HepG2 (cell line): ENCODE data around the gene SP140L. TPM values are rescaled to one million over a fixed set of nuclear protein-coding genes. Genes with fewer than 3 reads are reported as not detected.
A peak's percentile ranks its signal among the peaks of the same experiment; 100 is the strongest.

ENCODE experiments used
- CAMTA2 ChIP-seq: sonication (generic); formaldehyde crosslinking; IDR thresholded peaks from 2 replicates; pipeline ENCODE4 v1.4.0; 2020; ENCODE audit warnings: mild to moderate bottlenecking, missing genetic modification reagents, borderline replicate concordance
- CTCF ChIP-seq: sonication (generic); formaldehyde crosslinking; IDR thresholded peaks from 2 replicates; pipeline ENCODE4 v1.5.0; 2020; ENCODE audit warnings: mild to moderate bottlenecking, missing genetic modification reagents, moderate library complexity
- PHF20 ChIP-seq: sonication (generic); formaldehyde crosslinking; IDR thresholded peaks from 2 replicates; pipeline ENCODE4 v1.5.0; 2020; ENCODE audit warnings: mild to moderate bottlenecking, missing genetic modification reagents
- SAFB2 ChIP-seq: sonication (generic); formaldehyde crosslinking; IDR thresholded peaks from 2 replicates; pipeline ENCODE4 v1.5.1; 2020; ENCODE audit warnings: missing genetic modification reagents, low read depth, mild to moderate bottlenecking, borderline replicate concordance
- STAG1 ChIP-seq: sonication (generic); formaldehyde crosslinking; IDR thresholded peaks from 2 replicates; pipeline ENCODE4 v1.4.0; 2020; ENCODE audit warnings: missing genetic modification reagents
- STAT5B ChIP-seq: sonication (generic); formaldehyde crosslinking; IDR thresholded peaks from 2 replicates; pipeline ENCODE4 v1.4.0; 2020; ENCODE audit warnings: missing genetic modification reagents
- THAP11 ChIP-seq: IDR thresholded peaks from 2 replicates; pipeline ENCODE4 v1.6.1; 2016; ENCODE audit warnings: missing biosample characterization, missing genetic modification reagents
- ZBTB4 ChIP-seq: sonication (generic); formaldehyde crosslinking; IDR thresholded peaks from 2 replicates; pipeline ENCODE4 v1.4.0; 2020; ENCODE audit warnings: missing genetic modification reagents, mild to moderate bottlenecking, borderline replicate concordance
- ZNF260 ChIP-seq: sonication (generic); formaldehyde crosslinking; IDR thresholded peaks from 2 replicates; pipeline ENCODE4 v1.4.0; 2020; ENCODE audit warnings: missing genetic modification reagents, low read depth, mild to moderate bottlenecking, borderline replicate concordance
- ZNF430 ChIP-seq: sonication (generic); formaldehyde crosslinking; IDR thresholded peaks from 2 replicates; pipeline ENCODE4 v1.9.0; 2021; ENCODE audit warnings: mild to moderate bottlenecking, missing genetic modification reagents
- polyA plus RNA-seq, 8 experiments: library from polyadenylated mRNA; depleted of rRNA in 3 of 8; stranded (reverse) in 7 of 8; unstranded in 1 of 8; fragments of >200 nt; fragmentation: Illumina TruSeq in 4 of 8; extraction: Trizol in 4 of 8; gene quantifications; 2 replicates each; pipeline versions ENCODE4 v1.2.1 to v1.2.3, GENCODE V29; 2011 to 2016; ENCODE audit warnings: low read depth in 4 of 8, missing spikeins in 1 of 8, mixed read lengths in 1 of 8; ENCODE audit not compliant: insufficient read depth in 1 of 8
- total RNA-seq, 5 experiments: library from RNA; depleted of rRNA; stranded (reverse); fragments of >200 nt; fragmentation: Illumina TruSeq; extraction: Trizol; gene quantifications; 2 replicates each; pipeline ENCODE4 v1.2.3, GENCODE V29; 2016; ENCODE audit warnings: low read depth in 1 of 5
- TF ChIP-seq, protein P1 (sequence below): sonication (generic); formaldehyde crosslinking; IDR thresholded peaks from 2 replicates; pipeline ENCODE4; 2020; ENCODE audit warnings: missing genetic modification reagents, mild to moderate bottlenecking, borderline replicate concordance
- TF ChIP-seq, protein P2 (sequence below): sonication (generic); formaldehyde crosslinking; IDR thresholded peaks from 2 replicates; pipeline ENCODE4 v1.9.0; 2021; ENCODE audit warnings: mild to moderate bottlenecking, missing genetic modification reagents

SP140L gene
- total and polyA plus RNA-seq, 2 of the 13 experiments (the other 11 are each of a cell fraction or from before 2014, with no cell fraction given): 10.9 to 17.5 TPM

GRCh38 chr2:230323385-230324106, 3.4 kb upstream of the SP140L start (continued):
- TF ChIP-seq ZBTB4 (no peak), PHF20 (CRISPR knock-in tag) (peak; percentile 58), CAMTA2 (CRISPR knock-in tag) (peak; percentile 22; the same call in 1 of the 2 replicates), ZNF260 (no peak), SAFB2 (CRISPR knock-in tag) (0 out of 2 replicates have a peak, but pooled peaks have one; percentile 26), ZNF430 (CRISPR knock-in tag) (no peak), CTCF (CRISPR knock-in tag) (peak; percentile 91), STAT5B (CRISPR knock-in tag) (no peak), STAG1 (CRISPR knock-in tag) (peak; percentile 78), THAP11 (CRISPR knock-in tag) (peak; percentile 70)
- TF ChIP-seq, protein P1, sequence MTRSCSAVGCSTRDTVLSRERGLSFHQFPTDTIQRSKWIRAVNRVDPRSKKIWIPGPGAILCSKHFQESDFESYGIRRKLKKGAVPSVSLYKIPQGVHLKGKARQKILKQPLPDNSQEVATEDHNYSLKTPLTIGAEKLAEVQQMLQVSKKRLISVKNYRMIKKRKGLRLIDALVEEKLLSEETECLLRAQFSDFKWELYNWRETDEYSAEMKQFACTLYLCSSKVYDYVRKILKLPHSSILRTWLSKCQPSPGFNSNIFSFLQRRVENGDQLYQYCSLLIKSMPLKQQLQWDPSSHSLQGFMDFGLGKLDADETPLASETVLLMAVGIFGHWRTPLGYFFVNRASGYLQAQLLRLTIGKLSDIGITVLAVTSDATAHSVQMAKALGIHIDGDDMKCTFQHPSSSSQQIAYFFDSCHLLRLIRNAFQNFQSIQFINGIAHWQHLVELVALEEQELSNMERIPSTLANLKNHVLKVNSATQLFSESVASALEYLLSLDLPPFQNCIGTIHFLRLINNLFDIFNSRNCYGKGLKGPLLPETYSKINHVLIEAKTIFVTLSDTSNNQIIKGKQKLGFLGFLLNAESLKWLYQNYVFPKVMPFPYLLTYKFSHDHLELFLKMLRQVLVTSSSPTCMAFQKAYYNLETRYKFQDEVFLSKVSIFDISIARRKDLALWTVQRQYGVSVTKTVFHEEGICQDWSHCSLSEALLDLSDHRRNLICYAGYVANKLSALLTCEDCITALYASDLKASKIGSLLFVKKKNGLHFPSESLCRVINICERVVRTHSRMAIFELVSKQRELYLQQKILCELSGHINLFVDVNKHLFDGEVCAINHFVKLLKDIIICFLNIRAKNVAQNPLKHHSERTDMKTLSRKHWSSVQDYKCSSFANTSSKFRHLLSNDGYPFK (CRISPR knock-in tag): no peak
- TF ChIP-seq, protein P2, sequence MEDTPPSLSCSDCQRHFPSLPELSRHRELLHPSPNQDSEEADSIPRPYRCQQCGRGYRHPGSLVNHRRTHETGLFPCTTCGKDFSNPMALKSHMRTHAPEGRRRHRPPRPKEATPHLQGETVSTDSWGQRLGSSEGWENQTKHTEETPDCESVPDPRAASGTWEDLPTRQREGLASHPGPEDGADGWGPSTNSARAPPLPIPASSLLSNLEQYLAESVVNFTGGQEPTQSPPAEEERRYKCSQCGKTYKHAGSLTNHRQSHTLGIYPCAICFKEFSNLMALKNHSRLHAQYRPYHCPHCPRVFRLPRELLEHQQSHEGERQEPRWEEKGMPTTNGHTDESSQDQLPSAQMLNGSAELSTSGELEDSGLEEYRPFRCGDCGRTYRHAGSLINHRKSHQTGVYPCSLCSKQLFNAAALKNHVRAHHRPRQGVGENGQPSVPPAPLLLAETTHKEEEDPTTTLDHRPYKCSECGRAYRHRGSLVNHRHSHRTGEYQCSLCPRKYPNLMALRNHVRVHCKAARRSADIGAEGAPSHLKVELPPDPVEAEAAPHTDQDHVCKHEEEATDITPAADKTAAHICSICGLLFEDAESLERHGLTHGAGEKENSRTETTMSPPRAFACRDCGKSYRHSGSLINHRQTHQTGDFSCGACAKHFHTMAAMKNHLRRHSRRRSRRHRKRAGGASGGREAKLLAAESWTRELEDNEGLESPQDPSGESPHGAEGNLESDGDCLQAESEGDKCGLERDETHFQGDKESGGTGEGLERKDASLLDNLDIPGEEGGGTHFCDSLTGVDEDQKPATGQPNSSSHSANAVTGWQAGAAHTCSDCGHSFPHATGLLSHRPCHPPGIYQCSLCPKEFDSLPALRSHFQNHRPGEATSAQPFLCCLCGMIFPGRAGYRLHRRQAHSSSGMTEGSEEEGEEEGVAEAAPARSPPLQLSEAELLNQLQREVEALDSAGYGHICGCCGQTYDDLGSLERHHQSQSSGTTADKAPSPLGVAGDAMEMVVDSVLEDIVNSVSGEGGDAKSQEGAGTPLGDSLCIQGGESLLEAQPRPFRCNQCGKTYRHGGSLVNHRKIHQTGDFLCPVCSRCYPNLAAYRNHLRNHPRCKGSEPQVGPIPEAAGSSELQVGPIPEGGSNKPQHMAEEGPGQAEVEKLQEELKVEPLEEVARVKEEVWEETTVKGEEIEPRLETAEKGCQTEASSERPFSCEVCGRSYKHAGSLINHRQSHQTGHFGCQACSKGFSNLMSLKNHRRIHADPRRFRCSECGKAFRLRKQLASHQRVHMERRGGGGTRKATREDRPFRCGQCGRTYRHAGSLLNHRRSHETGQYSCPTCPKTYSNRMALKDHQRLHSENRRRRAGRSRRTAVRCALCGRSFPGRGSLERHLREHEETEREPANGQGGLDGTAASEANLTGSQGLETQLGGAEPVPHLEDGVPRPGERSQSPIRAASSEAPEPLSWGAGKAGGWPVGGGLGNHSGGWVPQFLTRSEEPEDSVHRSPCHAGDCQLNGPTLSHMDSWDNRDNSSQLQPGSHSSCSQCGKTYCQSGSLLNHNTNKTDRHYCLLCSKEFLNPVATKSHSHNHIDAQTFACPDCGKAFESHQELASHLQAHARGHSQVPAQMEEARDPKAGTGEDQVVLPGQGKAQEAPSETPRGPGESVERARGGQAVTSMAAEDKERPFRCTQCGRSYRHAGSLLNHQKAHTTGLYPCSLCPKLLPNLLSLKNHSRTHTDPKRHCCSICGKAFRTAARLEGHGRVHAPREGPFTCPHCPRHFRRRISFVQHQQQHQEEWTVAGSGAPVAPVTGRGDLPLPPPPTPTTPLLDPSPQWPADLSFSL: no peak
